NB4 (cell line): ENCODE data around the gene RETSAT.

Source experiments
- TF ChIP-seq, protein P1 (sequence below): IDR thresholded peaks from one replicate; pipeline ENCODE4 v1.5.1; 2012; ENCODE audit warnings: low read depth, low read length
- TF ChIP-seq, protein P2 (sequence below): IDR thresholded peaks from 2 replicates; pipeline ENCODE4 v1.6.1; 2011; ENCODE audit warnings: low read depth, low read length

DNA sequence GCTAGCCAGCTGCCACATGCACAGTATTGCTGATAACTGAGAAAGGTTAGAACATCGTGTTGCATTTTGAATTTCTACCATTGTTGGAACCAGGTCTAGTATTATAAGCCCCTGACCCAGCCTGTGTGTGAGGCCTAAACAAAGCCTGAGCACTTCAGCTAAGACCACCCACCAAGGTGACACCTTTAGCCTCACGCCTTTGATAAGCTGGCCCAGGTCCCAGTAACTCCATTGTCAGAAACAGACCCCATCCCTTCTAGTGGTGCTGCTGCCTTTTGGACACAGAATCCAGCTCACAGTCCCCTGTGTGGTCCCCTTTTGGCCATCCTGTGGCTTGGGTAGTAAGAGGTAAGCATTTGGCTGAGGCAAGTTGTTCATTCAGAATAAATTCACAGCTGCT lies 1.9 kb upstream of the RETSAT start:
- TF ChIP-seq, protein P1, sequence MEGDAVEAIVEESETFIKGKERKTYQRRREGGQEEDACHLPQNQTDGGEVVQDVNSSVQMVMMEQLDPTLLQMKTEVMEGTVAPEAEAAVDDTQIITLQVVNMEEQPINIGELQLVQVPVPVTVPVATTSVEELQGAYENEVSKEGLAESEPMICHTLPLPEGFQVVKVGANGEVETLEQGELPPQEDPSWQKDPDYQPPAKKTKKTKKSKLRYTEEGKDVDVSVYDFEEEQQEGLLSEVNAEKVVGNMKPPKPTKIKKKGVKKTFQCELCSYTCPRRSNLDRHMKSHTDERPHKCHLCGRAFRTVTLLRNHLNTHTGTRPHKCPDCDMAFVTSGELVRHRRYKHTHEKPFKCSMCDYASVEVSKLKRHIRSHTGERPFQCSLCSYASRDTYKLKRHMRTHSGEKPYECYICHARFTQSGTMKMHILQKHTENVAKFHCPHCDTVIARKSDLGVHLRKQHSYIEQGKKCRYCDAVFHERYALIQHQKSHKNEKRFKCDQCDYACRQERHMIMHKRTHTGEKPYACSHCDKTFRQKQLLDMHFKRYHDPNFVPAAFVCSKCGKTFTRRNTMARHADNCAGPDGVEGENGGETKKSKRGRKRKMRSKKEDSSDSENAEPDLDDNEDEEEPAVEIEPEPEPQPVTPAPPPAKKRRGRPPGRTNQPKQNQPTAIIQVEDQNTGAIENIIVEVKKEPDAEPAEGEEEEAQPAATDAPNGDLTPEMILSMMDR: no peak
- TF ChIP-seq, protein P2, sequence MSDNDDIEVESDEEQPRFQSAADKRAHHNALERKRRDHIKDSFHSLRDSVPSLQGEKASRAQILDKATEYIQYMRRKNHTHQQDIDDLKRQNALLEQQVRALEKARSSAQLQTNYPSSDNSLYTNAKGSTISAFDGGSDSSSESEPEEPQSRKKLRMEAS: no peak
